ENCODE data around the gene LKAAEAR1. TPM values are rescaled to one million over a fixed set of nuclear protein-coding genes. Genes with fewer than 3 reads are reported as not detected.

The LKAAEAR1 gene
- total RNA-seq, 3 donors from 2014 or later (not counting 1 experiment from before 2014, with no cell fraction given): not detected

- Histone ChIP-seq H3K27ac (ENCODE audit: low read length) (no peak overlapping the region), H3K9me3 (ENCODE audit: control insufficient read depth, insufficient read depth, low read length) (no peaks in the 10 kb centered on the region), H3K4me1 (ENCODE audit: control insufficient read depth, insufficient read depth, low read length) (peaks cover 7% of the 10 kb centered on the region), H3K27me3 (ENCODE audit: control insufficient read depth, insufficient read depth, low read length) (peaks cover 27% of the 10 kb centered on the region), H3K4me3 (ENCODE audit: low read length) (no peak overlapping the region), H3K36me3 (ENCODE audit: control insufficient read depth, insufficient read depth, low read length) (no peaks in the 10 kb centered on the region)
- H3K27me3 Mint-ChIP-seq (ENCODE audit: low read depth in 2 of 2): peaks cover 22 to 35% of the 10 kb centered on the region in 2 donors
- no peak for TF ChIP-seq CTCF (IDR thresholded peaks at IDR 0.05)
- H3K4me3 Mint-ChIP-seq: no peak overlapping the region
- intact Hi-C loops (cut with micrococcal nuclease): no loop called here
- no peak overlapping the region for H3K27ac Mint-ChIP-seq
- WGBS (ENCODE audit: insufficient coverage): 30% methylated on average over 16 of the region's 16 CpGs
- no peaks in the 10 kb centered on the region for H3K9me3 Mint-ChIP-seq
- no peak for DNase-seq
- ATAC-seq: no peak
- H3K4me1 Mint-ChIP-seq: peaks cover 0 to 3% of the 10 kb centered on the region in 2 donors
- no peaks in the 10 kb centered on the region for H3K36me3 Mint-ChIP-seq
Measured at GRCh38 chr20:64049878-64050260, 34.3 kb downstream of the LKAAEAR1 start.

- intact Hi-C loops (cut with micrococcal nuclease): no loop called here
- H3K27ac ChIP-seq (ENCODE audit: low read length): no peak within 1 kb of the TSS
- no peak within 1 kb of the TSS for H3K4me3 Mint-ChIP-seq
- WGBS (ENCODE audit: insufficient coverage): under 1% methylated on average over 99 of the region's 111 CpGs
- no peak for TF ChIP-seq CTCF (IDR thresholded peaks at IDR 0.05)
- ATAC-seq: peak; percentile 45 to 71 (median 64)
- H3K9me3 ChIP-seq (ENCODE audit: control insufficient read depth, insufficient read depth, low read length): no peaks in the 10 kb centered on the region
- peaks cover 7% of the 10 kb centered on the region for H3K4me1 ChIP-seq (ENCODE audit: control insufficient read depth, insufficient read depth, low read length)
- no peaks in the 10 kb centered on the region for H3K9me3 Mint-ChIP-seq
- no peak within 1 kb of the TSS for H3K4me3 ChIP-seq (ENCODE audit: low read length)
- peaks cover 0 to 3% of the 10 kb centered on the region in 2 donors for H3K4me1 Mint-ChIP-seq
- no peak within 1 kb of the TSS for H3K27ac Mint-ChIP-seq
- H3K27me3 ChIP-seq (ENCODE audit: control insufficient read depth, insufficient read depth, low read length): peaks cover 27% of the 10 kb centered on the region
- no peaks in the 10 kb centered on the region for H3K36me3 ChIP-seq (ENCODE audit: control insufficient read depth, insufficient read depth, low read length)
- no peaks in the 10 kb centered on the region for H3K36me3 Mint-ChIP-seq
- H3K27me3 Mint-ChIP-seq (ENCODE audit: low read depth in 2 of 2): peaks cover 22 to 35% of the 10 kb centered on the region in 2 donors
- DNase-seq: peak in 1 of 2 donors; percentile 58
Measured at GRCh38 chr20:64049060-64049877, 34.9 kb downstream of the LKAAEAR1 start, which contains the start of gene SOX18. Gene SOX18 (minus strand): TSS chr20:64049639. CDS start chr20:64049516, 123 bp downstream.

GRCh38 chr20:64048402-64049044 lies 35.7 kb downstream of the LKAAEAR1 start:
- Mint-ChIP-seq H3K27me3 (ENCODE audit: low read depth in 2 of 2) (peaks cover 22 to 31% of the 10 kb centered on the region in 2 donors), H3K27ac (no peak overlapping the region), H3K9me3 (no peaks in the 10 kb centered on the region), H3K36me3 (no peaks in the 10 kb centered on the region), H3K4me1 (peaks cover 0 to under 1% of the 10 kb centered on the region in 2 donors), H3K4me3 (no peak overlapping the region)
- H3K27ac ChIP-seq (ENCODE audit: low read length): no peak overlapping the region
- ATAC-seq: peak in 1 of 3 donors; percentile 13
- DNase-seq: peak in 1 of 2 donors; percentile 29
- H3K4me1 ChIP-seq (ENCODE audit: control insufficient read depth, insufficient read depth, low read length): peaks cover 7% of the 10 kb centered on the region
- no peaks in the 10 kb centered on the region for H3K9me3 ChIP-seq (ENCODE audit: control insufficient read depth, insufficient read depth, low read length)
- H3K36me3 ChIP-seq (ENCODE audit: control insufficient read depth, insufficient read depth, low read length): no peaks in the 10 kb centered on the region
- 31% methylated on average over 101 of the region's 101 CpGs for WGBS (ENCODE audit: insufficient coverage)
- intact Hi-C loops (cut with micrococcal nuclease): no loop called here
- no peak for TF ChIP-seq CTCF (IDR thresholded peaks at IDR 0.05)
- H3K4me3 ChIP-seq (ENCODE audit: low read length): no peak overlapping the region
- H3K27me3 ChIP-seq (ENCODE audit: control insufficient read depth, insufficient read depth, low read length): peaks cover 27% of the 10 kb centered on the region

Data from natural killer cell (primary cell).